Measurements from ENCODE around the gene FAM241A.
"Not testable (repeated sequence)": the region's sequence is repeated elsewhere in the genome, so short reads cannot be mapped to it uniquely, and the experiment has no call there.

The FAM241A gene

DNA sequence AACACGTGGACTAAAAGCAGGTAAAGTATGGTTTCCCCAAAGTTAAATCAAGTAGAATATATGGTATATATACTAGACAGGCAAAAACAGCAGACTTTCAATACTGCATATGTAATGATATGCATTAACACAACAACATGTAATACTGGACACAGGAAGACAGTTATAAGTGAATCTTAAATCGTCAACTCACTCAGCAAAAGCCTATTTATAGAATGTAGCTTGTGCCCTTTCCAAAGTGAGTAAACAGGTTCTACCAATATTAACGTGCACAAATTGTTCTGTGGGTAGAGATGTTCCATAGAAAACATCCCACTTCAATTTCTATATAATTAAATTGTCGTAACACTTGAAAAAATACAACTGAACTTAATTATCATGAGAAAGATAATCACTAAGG, 30.6 kb downstream of the FAM241A start:
- Histone ChIP-seq H3K9ac (ENCODE audit: low read depth, low read length) (no peak overlapping the region), H3K36me3 (ENCODE audit: insufficient read depth, low read length) (no peaks in the 10 kb centered on the region), H3K9me3 (ENCODE audit: insufficient read depth, low read depth, low read length) (no peaks in the 10 kb centered on the region), H3K27ac (ENCODE audit: low read depth, low read length) (no peak overlapping the region), H3K4me3 (ENCODE audit: low read length) (no peak overlapping the region), H3K27me3 (ENCODE audit: insufficient read depth, low read length) (no peaks in the 10 kb centered on the region), H3K4me1 (ENCODE audit: insufficient read depth, low read length) (no peaks in the 10 kb centered on the region)
- 100% methylated on average over 2 of the region's 4 CpGs for WGBS

GRCh38 chr4:112176596-112176995, 31.3 kb downstream of the FAM241A start:
- Histone ChIP-seq H3K9me3 (ENCODE audit: insufficient read depth, low read depth, low read length) (no peaks in the 10 kb centered on the region), H3K27me3 (ENCODE audit: insufficient read depth, low read length) (no peaks in the 10 kb centered on the region), H3K27ac (ENCODE audit: low read depth, low read length) (no peak overlapping the region), H3K9ac (ENCODE audit: low read depth, low read length) (no peak overlapping the region), H3K4me3 (ENCODE audit: low read length) (no peak overlapping the region), H3K36me3 (ENCODE audit: insufficient read depth, low read length) (no peaks in the 10 kb centered on the region), H3K4me1 (ENCODE audit: insufficient read depth, low read length) (no peaks in the 10 kb centered on the region)
- 96% methylated on average over 1 of the region's 2 CpGs for WGBS

GRCh38 chr4:112178741-112179140, 33.5 kb downstream of the FAM241A start:
- H3K4me3 ChIP-seq (ENCODE audit: low read length); H3K9me3 ChIP-seq (ENCODE audit: insufficient read depth, low read depth, low read length); H3K27me3 ChIP-seq (ENCODE audit: insufficient read depth, low read length); H3K9ac ChIP-seq (ENCODE audit: low read depth, low read length); H3K4me1 ChIP-seq (ENCODE audit: insufficient read depth, low read length); H3K27ac ChIP-seq (ENCODE audit: low read depth, low read length); H3K36me3 ChIP-seq (ENCODE audit: insufficient read depth, low read length): not testable (repeated sequence)
- WGBS: 91% methylated on average over 3 of the region's 3 CpGs

GRCh38 chr4:112181358-112182000, 36.2 kb downstream of the FAM241A start:
- 89% methylated on average over 2 of the region's 3 CpGs for WGBS
- Histone ChIP-seq H3K4me3 (ENCODE audit: low read length) (no peak overlapping the region), H3K9ac (ENCODE audit: low read depth, low read length) (no peak overlapping the region), H3K9me3 (ENCODE audit: insufficient read depth, low read depth, low read length) (no peaks in the 10 kb centered on the region), H3K27me3 (ENCODE audit: insufficient read depth, low read length) (no peaks in the 10 kb centered on the region), H3K4me1 (ENCODE audit: insufficient read depth, low read length) (no peaks in the 10 kb centered on the region), H3K27ac (ENCODE audit: low read depth, low read length) (no peak overlapping the region), H3K36me3 (ENCODE audit: insufficient read depth, low read length) (no peaks in the 10 kb centered on the region)

DNA sequence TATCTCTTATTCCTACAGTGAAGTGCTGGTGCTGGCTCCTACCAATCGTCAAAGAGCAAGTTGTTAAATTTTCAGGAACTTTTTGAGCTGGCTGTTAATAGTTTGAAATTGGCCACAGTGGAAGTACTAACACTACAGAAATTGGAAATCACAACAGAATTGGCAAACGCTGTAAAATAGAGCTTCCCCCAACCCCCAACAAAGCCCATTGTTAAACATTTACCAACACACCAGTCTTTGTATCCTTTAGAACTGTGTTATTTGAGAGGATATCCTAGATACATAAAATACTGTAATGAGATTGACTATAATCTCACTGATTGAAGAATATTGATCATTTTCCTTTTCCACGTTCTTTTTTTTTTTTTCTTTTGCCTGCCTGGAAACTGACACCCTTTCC, 37.4 kb downstream of the FAM241A start:
- Histone ChIP-seq H3K9ac (ENCODE audit: low read depth, low read length) (no peak overlapping the region), H3K9me3 (ENCODE audit: insufficient read depth, low read depth, low read length) (no peaks in the 10 kb centered on the region), H3K36me3 (ENCODE audit: insufficient read depth, low read length) (no peaks in the 10 kb centered on the region), H3K27ac (ENCODE audit: low read depth, low read length) (no peak overlapping the region), H3K4me1 (ENCODE audit: insufficient read depth, low read length) (no peaks in the 10 kb centered on the region), H3K27me3 (ENCODE audit: insufficient read depth, low read length) (no peaks in the 10 kb centered on the region), H3K4me3 (ENCODE audit: low read length) (no peak overlapping the region)
- WGBS: 70% methylated on average over 3 of the region's 3 CpGs

DNA sequence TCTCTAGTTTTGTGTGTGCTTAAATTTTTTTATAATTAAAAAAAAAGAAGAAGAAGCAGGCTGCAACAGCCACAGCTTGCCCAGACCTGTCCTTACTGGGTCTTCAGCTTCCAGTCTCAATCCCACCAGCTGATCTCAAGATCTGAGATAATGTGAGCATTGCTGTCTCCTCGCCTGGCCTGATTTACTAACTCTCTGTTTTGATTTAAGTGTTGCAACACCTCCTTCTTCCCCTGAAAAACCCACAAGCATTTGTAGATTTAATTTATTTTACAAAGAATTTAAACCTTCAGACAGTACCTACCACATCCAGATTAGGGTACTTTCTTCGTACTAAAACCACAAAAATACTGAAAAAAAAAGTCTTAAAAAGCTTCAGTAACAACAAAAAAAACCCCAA, 38.0 kb downstream of the FAM241A start:
- Histone ChIP-seq H3K36me3 (ENCODE audit: insufficient read depth, low read length) (no peaks in the 10 kb centered on the region), H3K9me3 (ENCODE audit: insufficient read depth, low read depth, low read length) (no peaks in the 10 kb centered on the region), H3K4me1 (ENCODE audit: insufficient read depth, low read length) (no peaks in the 10 kb centered on the region), H3K27me3 (ENCODE audit: insufficient read depth, low read length) (no peaks in the 10 kb centered on the region), H3K9ac (ENCODE audit: low read depth, low read length) (no peak overlapping the region), H3K4me3 (ENCODE audit: low read length) (no peak overlapping the region), H3K27ac (ENCODE audit: low read depth, low read length) (no peak overlapping the region)
- 94% methylated on average over 2 of the region's 2 CpGs for WGBS

DNA sequence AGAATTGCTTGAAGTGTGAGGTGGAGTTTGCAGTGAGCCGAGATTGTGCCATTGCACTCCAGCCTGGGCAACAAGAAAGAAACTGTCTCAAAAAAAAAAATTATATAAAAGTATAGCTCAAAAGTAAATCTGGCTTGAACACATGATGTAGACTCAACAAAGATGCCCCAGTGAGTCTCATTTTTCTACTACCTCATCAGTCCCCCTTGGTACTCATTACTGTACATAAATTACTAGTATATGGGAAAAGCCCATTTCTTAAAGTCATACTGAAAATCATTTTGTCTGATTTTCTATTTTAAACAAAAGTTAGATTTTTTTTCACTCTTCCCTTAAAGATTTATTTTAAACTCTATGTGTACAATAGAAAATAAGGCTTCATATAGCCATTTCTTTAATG, 39.2 kb downstream of the FAM241A start:
- no peaks in the 10 kb centered on the region for H3K27me3 ChIP-seq (ENCODE audit: insufficient read depth, low read length)
- WGBS: 78% methylated on average over 1 of the region's 1 CpG
- H3K4me3 ChIP-seq (ENCODE audit: low read length): no peak overlapping the region
- no peak overlapping the region for H3K9ac ChIP-seq (ENCODE audit: low read depth, low read length)
- no peaks in the 10 kb centered on the region for H3K36me3 ChIP-seq (ENCODE audit: insufficient read depth, low read length)
- no peaks in the 10 kb centered on the region for H3K9me3 ChIP-seq (ENCODE audit: insufficient read depth, low read depth, low read length)
- H3K27ac ChIP-seq (ENCODE audit: low read depth, low read length): no peak overlapping the region
- no peaks in the 10 kb centered on the region for H3K4me1 ChIP-seq (ENCODE audit: insufficient read depth, low read length)

DNA sequence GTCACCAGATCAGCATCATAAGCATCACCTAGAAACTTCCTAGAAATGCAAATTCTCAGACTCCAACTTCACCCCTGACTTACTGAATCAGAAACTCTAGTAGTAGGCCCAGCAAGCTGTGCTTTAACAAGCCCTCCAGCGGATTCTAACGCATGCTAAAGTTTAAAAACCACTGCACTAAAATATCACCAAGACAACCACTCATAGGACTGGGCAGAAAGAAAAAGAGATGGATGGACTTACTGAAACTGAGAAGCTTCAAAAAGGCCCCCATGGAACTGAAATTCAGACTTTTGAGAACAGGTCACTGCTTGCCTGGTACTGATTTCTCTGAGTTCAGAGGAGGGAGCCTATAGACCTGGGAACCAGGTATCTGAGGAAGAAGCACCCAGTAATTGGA, 40.1 kb downstream of the FAM241A start:
- H3K4me1 ChIP-seq (ENCODE audit: insufficient read depth, low read length): no peaks in the 10 kb centered on the region
- no peak overlapping the region for H3K27ac ChIP-seq (ENCODE audit: low read depth, low read length)
- H3K9me3 ChIP-seq (ENCODE audit: insufficient read depth, low read depth, low read length): no peaks in the 10 kb centered on the region
- no peaks in the 10 kb centered on the region for H3K27me3 ChIP-seq (ENCODE audit: insufficient read depth, low read length)
- no peak overlapping the region for H3K9ac ChIP-seq (ENCODE audit: low read depth, low read length)
- no peaks in the 10 kb centered on the region for H3K36me3 ChIP-seq (ENCODE audit: insufficient read depth, low read length)
- 95% methylated on average over 2 of the region's 2 CpGs for WGBS
- H3K4me3 ChIP-seq (ENCODE audit: low read length): no peak overlapping the region

- Histone ChIP-seq H3K4me1 (ENCODE audit: insufficient read depth, low read length) (no peaks in the 10 kb centered on the region), H3K4me3 (ENCODE audit: low read length) (no peak overlapping the region), H3K9ac (ENCODE audit: low read depth, low read length) (no peak overlapping the region), H3K27ac (ENCODE audit: low read depth, low read length) (no peak overlapping the region), H3K27me3 (ENCODE audit: insufficient read depth, low read length) (no peaks in the 10 kb centered on the region), H3K36me3 (ENCODE audit: insufficient read depth, low read length) (no peaks in the 10 kb centered on the region), H3K9me3 (ENCODE audit: insufficient read depth, low read depth, low read length) (no peaks in the 10 kb centered on the region)
- WGBS: 88% methylated on average over 8 of the region's 8 CpGs
Measured at GRCh38 chr4:112185740-112186670, 40.8 kb downstream of the FAM241A start.

GRCh38 chr4:112189754-112190153, 44.5 kb downstream of the FAM241A start:
- WGBS: 38% methylated on average over 1 of the region's 2 CpGs
- Histone ChIP-seq H3K27me3 (ENCODE audit: insufficient read depth, low read length) (no peaks in the 10 kb centered on the region), H3K4me1 (ENCODE audit: insufficient read depth, low read length) (no peaks in the 10 kb centered on the region), H3K36me3 (ENCODE audit: insufficient read depth, low read length) (no peaks in the 10 kb centered on the region), H3K9me3 (ENCODE audit: insufficient read depth, low read depth, low read length) (no peaks in the 10 kb centered on the region), H3K4me3 (ENCODE audit: low read length) (no peak overlapping the region), H3K9ac (ENCODE audit: low read depth, low read length) (no peak overlapping the region), H3K27ac (ENCODE audit: low read depth, low read length) (no peak overlapping the region)

- Histone ChIP-seq H3K4me1 (ENCODE audit: insufficient read depth, low read length) (no peaks in the 10 kb centered on the region), H3K27ac (ENCODE audit: low read depth, low read length) (no peak overlapping the region), H3K9ac (ENCODE audit: low read depth, low read length) (no peak overlapping the region), H3K9me3 (ENCODE audit: insufficient read depth, low read depth, low read length) (no peaks in the 10 kb centered on the region), H3K27me3 (ENCODE audit: insufficient read depth, low read length) (no peaks in the 10 kb centered on the region), H3K4me3 (ENCODE audit: low read length) (no peak overlapping the region), H3K36me3 (ENCODE audit: insufficient read depth, low read length) (no peaks in the 10 kb centered on the region)
- 93% methylated on average over 7 of the region's 8 CpGs for WGBS
Measured at GRCh38 chr4:112190684-112191083, 45.4 kb downstream of the FAM241A start.
